ENCODE data around the gene CD1C. TPM values are rescaled to one million over a fixed set of nuclear protein-coding genes. Genes with fewer than 3 reads are reported as not detected.
A peak's percentile ranks its signal among the peaks of the same experiment; 100 is the strongest.
"Not testable (repeated sequence)": the region's sequence is repeated elsewhere in the genome, so short reads cannot be mapped to it uniquely, and the experiment has no call there.

Gene CD1C
- total and polyA plus RNA-seq, 10 of the 15 experiments (the other 5 are each of a cell fraction or from before 2014, with no cell fraction given) = 0.82 to 19.0 (median 9.2) TPM

GRCh38 chr1:158282421-158282820 is 7.3 kb upstream of the CD1C start:
- H2AFZ ChIP-seq (ENCODE audit: control insufficient read depth, low read depth, low read length); ATAC-seq; H3K4me2 ChIP-seq (ENCODE audit: control insufficient read depth, insufficient read depth); H3K27me3 ChIP-seq (replicated peaks in 1 of 2; ENCODE audit: control insufficient read depth in 2 of 2, insufficient read depth in 2 of 2, low read length in 1 of 2); RAD21 ChIA-PET (ENCODE audit: unreplicated experiment); POLR2A ChIA-PET; FAIRE-seq; H3K9me3 ChIP-seq (replicated peaks; ENCODE audit: control insufficient read depth, insufficient read depth, low read length); H3K36me3 ChIP-seq (ENCODE audit: control insufficient read depth in 2 of 2, insufficient read depth in 2 of 2, low read length in 1 of 2); H4K20me1 ChIP-seq (ENCODE audit: control insufficient read depth, insufficient read depth); H3K4me3 ChIP-seq; H3K27ac ChIP-seq (ENCODE audit: control insufficient read depth, insufficient read depth); H3K79me2 ChIP-seq (ENCODE audit: control insufficient read depth, insufficient read depth, low read length); intact Hi-C loops (cut with micrococcal nuclease; ENCODE audit: unreplicated experiment); DNase-seq (ENCODE audit: low read depth, low spot score); H3K9ac ChIP-seq (ENCODE audit: control insufficient read depth, insufficient read depth, low read length); BruUV-seq (replicated peaks): not testable (repeated sequence)
- ChIA-PET SMC1A (ENCODE audit: uncharacterized antibody, unreplicated experiment) (interaction anchor here (0.7 to 1.3 kb wide), 2 partner anchors 9 to 14 kb away, joined by 3 to 6 read pairs; no protein-coding TSS in a partner anchor), CTCF (interaction anchor here (3.6 to 4.2 kb wide), 2 partner anchors 48 to 78 kb away, joined by 16 to 17 read pairs; no protein-coding TSS in a partner anchor)
- H3K4me1 ChIP-seq (ENCODE audit: control insufficient read depth, insufficient read depth, low read length) = peaks cover 36% of the 10 kb centered on the region
- in situ Hi-C loops (cut with MboI) = loop anchor here (10.0 kb wide), 2 partner anchors 722 to 782 kb away; partner anchors contain the start of gene IFI16
- 46% methylated on average over 2 of the region's 2 CpGs for WGBS (ENCODE audit: insufficient coverage, insufficient replicate concordance, low lambda C conversion rate, missing lambda C conversion rate)

- ChIA-PET POLR2A (interaction anchor here (1.0 to 1.5 kb wide), 3 partner anchors 25 to 795 kb away, joined by 3 to 5 read pairs (median 3); no protein-coding TSS in a partner anchor), SMC1A (ENCODE audit: uncharacterized antibody, unreplicated experiment) (interaction anchor here (0.7 to 4.1 kb wide), 7 partner anchors 10 to 784 kb away, joined by 3 to 31 read pairs (median 4); no protein-coding TSS in a partner anchor)
- in situ Hi-C loops (cut with MboI) = loop anchor here (10.0 kb wide), 2 partner anchors 721 to 781 kb away; partner anchors contain the start of gene IFI16
- TF ChIP-seq KAT2A (conservative IDR thresholded peaks at IDR 0.05; ENCODE audit: control insufficient read depth, low read depth, low read length) (no peak), NFIC (IDR thresholded peaks at IDR 0.05; ENCODE audit: low read depth, low read length) (peak; percentile 56), IKZF1 (conservative IDR thresholded peaks at IDR 0.05) (peak; percentile 71), PRDM15 (CRISPR knock-in tag; IDR thresholded peaks at IDR 0.05) (no peak), PKNOX1 (IDR thresholded peaks at IDR 0.05) (peak; percentile 52), SPI1 (IDR thresholded peaks at IDR 0.05; ENCODE audit: borderline replicate concordance, insufficient read depth, low read depth, low read length) (no peak), IRF3 (IDR thresholded peaks at IDR 0.05) (no peak)
These were observed 5.8 kb upstream of the CD1C start for GRCh38 chr1:158283965-158284364.

More at GRCh38 chr1:158283965-158284364, 5.8 kb upstream of the CD1C start:
- Histone ChIP-seq H3K9ac (ENCODE audit: control insufficient read depth, insufficient read depth, low read length) (no peak overlapping the region), H3K4me3 (no peak overlapping the region), H3K4me1 (ENCODE audit: control insufficient read depth, insufficient read depth, low read length) (peaks cover 42% of the 10 kb centered on the region), H3K4me2 (ENCODE audit: control insufficient read depth, insufficient read depth) (no peak overlapping the region), H3K36me3 (ENCODE audit: control insufficient read depth in 2 of 2, insufficient read depth in 2 of 2, low read length in 1 of 2) (no peaks in the 10 kb centered on the region), H3K79me2 (ENCODE audit: control insufficient read depth, insufficient read depth, low read length) (no peaks in the 10 kb centered on the region), H3K27me3 (replicated peaks in 1 of 2; ENCODE audit: control insufficient read depth in 2 of 2, insufficient read depth in 2 of 2, low read length in 1 of 2) (no peaks in the 10 kb centered on the region), H3K27ac (ENCODE audit: control insufficient read depth, insufficient read depth) (no peak overlapping the region), H2AFZ (ENCODE audit: control insufficient read depth, low read depth, low read length) (no peak overlapping the region), H3K9me3 (replicated peaks; ENCODE audit: control insufficient read depth, insufficient read depth, low read length) (peaks cover 2% of the 10 kb centered on the region; the same call in 1 of the 3 replicates), H4K20me1 (ENCODE audit: control insufficient read depth, insufficient read depth) (no peaks in the 10 kb centered on the region)
- ATAC-seq (peak; percentile 72), FAIRE-seq (no peak), DNase-seq (ENCODE audit: low read depth, low spot score) (peak; percentile 61)
- RAD21 ChIA-PET (ENCODE audit: unreplicated experiment) = interaction anchor here (1.1 to 5.1 kb wide), 5 partner anchors 10 to 79 kb away, joined by 3 to 29 read pairs (median 9); no protein-coding TSS in a partner anchor
- no TSS peak for BruUV-seq (replicated peaks)
- 4% methylated on average over 2 of the region's 2 CpGs for WGBS (ENCODE audit: insufficient coverage, insufficient replicate concordance, low lambda C conversion rate, missing lambda C conversion rate)
- CTCF ChIA-PET = interaction anchor here (0.8 to 4.2 kb wide), 8 partner anchors 10 to 792 kb away, joined by 3 to 17 read pairs (median 6); partner anchors contain the start of gene AIM2
- intact Hi-C loops (cut with micrococcal nuclease; ENCODE audit: unreplicated experiment) = loop anchor here (2.0 kb wide), 2 partner anchors 725 to 793 kb away; partner anchors contain the start of genes AIM2 and IFI16

Measured in GM12878 (cell line).